Stimulated activated CD4-positive, alpha-beta T cell treated with anti-CD3 and anti-CD28 coated beads, Interleukin-2, amount 100 ng/mL, for 48 hours (primary cell): ENCODE data around the gene SFXN5.
A peak's percentile ranks its signal among the peaks of the same experiment; 100 is the strongest.

Experiments used
- DNase-seq, 2 donors: peaks; one replicate each; pipeline ENCODE4 v3.0.0-alpha.2; 2020

SFXN5 gene

GRCh38 chr2:72892506-72893173, 178.9 kb downstream of the SFXN5 start:
- DNase-seq, result peak; percentile 47 to 54
